ENCODE data around the gene BOLA1.
A peak's percentile ranks its signal among the peaks of the same experiment; 100 is the strongest.
"Not testable (repeated sequence)": the region's sequence is repeated elsewhere in the genome, so short reads cannot be mapped to it uniquely, and the experiment has no call there.

Gene BOLA1

GRCh38 chr1:149886121-149886395, 13.3 kb upstream of the BOLA1 start:
- not testable (repeated sequence) for DNase-seq

DNA sequence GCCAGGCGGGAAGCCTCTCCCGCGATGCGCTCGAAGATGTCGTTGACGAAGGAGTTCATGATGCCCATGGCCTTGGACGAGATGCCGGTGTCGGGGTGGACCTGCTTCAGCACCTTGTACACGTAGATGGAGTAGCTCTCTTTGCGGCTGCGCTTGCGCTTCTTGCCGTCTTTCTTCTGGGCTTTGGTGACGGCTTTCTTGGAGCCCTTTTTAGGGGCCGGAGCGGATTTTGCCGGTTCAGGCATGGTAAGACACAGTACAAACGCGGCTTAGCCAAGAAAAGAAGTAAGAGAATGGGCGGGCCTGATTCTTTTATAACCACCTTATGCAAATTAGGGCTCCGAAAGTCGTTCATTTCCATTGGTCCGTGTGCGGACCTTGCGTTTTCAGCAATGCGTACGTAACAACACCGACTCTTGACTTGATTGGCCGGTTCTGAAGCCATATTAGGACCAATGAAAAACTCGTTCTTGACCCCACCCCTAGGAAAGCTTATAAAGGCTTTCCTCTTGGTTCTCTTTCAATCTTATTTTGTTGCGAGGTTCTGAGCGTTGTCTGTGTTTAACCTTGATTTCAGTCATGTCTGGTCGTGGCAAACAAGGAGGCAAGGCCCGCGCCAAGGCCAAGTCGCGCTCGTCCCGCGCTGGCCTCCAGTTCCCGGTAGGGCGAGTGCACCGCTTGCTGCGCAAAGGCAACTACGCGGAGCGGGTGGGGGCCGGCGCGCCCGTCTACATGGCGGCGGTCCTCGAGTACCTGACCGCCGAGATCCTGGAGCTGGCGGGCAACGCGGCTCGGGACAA, 12.8 kb upstream of the BOLA1 start:
- DNase-seq = peak; percentile 91

GRCh38 chr1:149887196-149887455, 12.2 kb upstream of the BOLA1 start:
- DNase-seq = not testable (repeated sequence)

DNA sequence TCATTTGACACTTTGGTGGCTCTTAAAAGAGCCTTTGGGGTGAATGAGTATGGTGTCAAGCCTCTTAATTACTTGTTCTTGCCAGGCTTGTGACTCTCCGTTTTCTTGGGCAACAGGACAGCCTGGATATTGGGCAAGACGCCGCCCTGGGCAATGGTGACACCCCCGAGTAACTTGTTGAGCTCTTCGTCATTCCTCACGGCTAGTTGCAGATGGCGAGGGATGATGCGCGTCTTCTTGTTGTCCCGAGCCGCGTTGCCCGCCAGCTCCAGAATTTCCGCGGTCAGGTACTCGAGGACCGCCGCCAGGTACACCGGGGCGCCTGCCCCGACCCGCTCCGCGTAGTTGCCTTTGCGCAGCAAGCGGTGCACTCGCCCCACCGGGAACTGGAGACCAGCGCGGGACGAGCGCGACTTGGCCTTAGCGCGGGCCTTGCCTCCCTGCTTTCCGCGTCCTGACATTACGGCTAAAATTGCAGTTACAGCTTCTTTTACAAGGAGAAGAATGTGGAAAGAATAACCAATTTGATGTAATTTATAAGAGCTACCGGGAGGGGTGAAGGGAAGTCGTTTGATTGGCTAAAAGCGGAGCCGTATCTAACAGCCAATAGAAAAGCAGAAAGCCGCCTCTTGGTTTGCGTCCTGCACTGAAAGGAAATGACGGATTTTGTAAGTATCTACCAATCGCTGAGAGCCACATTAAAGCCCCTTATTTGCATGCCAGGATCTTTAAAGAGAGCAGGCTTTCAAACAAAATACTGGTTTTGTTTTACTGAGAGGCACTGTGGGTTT, 11.7 kb upstream of the BOLA1 start:
- peak; percentile 90 for DNase-seq

DNA sequence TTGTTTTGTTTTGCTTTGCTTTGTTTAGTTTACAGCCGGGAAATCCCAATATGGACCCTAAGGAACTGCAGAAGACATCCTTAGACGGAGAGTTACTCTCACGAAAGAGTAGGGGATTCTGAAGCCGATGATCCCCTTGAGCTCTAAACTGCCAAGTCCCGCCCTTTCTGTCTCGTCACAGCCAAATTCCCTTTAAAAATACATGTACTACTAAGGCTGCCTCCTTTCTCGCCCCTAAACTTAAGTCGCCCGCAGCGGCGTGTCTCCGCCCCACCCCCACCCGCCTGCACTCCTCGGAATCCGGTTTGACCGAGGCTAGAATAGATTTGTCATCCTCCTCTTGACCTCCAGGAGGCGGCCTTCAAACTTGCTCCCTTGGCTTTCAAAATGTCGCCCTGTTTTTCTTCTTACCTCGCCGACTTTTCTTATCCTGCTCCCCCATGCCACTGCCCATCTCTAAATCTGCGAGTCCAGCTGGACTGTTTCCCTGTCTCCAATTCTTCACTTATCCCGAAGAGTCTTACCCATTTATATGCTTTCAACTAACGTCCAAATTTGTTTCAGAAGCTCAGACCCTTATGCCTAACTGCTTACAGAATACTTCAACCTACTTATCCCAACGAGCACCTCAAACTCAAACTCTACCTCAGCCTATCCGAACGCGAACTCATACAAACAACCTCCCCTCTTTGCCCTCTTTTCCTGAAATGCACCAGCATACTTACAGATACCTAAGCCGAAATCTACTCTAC, 10.9 kb upstream of the BOLA1 start:
- peak; percentile 89 for DNase-seq

- no peak for DNase-seq
These were observed 10.4 kb upstream of the BOLA1 start for GRCh38 chr1:149888999-149889289.

- DNase-seq = no peak
These were observed 2.8 kb upstream of the BOLA1 start for GRCh38 chr1:149896575-149896974.

GRCh38 chr1:149903836-149904491, 4.6 kb downstream of the BOLA1 start:
- DNase-seq = no peak

- DNase-seq = no peak
These were observed 7.3 kb downstream of the BOLA1 start for GRCh38 chr1:149906570-149907075.

- DNase-seq = no peak
These were observed 15.2 kb downstream of the BOLA1 start for GRCh38 chr1:149914545-149914944.

GRCh38 chr1:149915429-149916192, 16.2 kb downstream of the BOLA1 start:
- DNase-seq = peak; percentile 41

DNA sequence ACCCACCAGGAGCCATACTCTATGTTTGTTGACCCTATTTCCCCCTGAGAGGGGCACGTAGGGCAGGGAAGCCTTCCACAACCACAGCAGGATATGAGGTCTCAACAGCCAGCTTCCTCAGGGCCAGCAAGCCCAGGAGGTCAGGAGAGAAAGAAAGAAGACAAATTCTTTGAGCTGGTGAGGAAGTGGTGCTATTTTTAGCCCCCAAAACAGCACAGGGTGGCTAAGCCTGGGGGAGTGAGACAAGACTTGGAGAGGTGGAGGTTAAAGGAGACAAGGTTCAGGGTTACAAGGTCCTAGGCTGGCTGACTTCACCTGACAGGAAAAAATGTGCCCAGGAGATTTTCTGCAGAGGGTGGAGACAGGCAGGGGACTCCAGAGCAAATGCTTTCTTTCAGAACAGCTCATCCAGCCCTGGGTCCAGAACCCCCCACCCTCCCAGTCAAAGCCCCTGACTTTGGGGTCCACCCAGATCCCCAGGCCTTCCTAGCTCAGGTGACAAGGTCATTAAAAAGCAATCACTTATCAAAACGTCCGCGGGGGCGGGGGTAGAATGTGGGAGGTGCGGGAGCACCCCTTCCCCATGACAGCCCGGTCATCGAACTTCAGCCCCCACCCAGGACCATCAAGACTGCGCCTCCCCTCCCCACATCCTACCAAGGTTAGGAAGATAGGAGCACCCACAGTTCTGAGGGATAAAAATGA, 17.0 kb downstream of the BOLA1 start:
- no peak for DNase-seq

DNA sequence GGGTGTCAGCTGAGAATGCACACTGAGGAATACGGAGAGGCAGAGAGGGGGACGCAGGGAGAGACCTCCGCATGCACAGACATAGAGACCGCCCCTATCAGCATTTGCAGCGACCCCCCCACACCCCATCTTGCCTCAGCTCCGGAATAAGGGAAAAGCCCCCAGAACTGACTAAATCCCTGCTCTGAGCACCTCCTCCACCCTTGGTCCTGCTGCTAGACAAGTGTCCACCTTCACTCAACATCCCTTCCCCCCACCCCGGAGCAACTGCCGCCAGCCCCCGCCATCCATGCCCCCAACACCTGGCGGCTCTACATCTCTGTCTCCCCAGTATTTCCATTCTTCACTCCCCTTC, 17.5 kb downstream of the BOLA1 start:
- DNase-seq = peak; percentile 25

DNA sequence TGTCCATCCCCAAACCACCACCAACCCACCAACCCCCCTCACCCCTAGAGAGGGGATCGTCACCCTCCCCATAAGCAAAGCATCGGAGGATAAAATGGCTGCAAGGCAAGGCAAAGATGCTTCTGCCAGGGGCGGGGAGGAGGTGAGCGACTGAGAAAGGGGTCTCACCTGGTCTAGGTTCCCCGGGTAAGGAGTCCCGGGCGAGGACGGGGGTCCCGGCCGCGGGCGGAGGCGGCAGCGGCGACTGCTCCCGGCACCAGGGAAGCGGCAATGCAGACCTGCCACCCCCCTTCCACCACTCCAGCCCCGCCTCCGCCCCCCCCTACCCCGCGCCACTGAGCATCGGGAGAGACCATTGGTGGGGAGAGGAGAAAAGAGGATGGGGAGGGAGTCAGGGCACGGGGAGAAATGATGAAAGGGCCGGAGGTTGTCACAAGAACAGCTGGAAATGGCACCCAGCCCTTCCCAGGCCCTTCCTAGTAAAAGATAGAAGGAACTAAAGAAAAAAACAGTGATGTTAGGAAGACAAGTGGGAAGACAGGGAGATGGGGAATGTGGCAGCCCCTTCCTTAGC, 18.3 kb downstream of the BOLA1 start, which contains the start of gene SV2A:
SV2A (minus strand) TSS at position 274 of the 574 bp plus-strand sequence. CDS start 4,004 bp downstream, outside the sequence.
- peak; percentile 61 for DNase-seq

DNA sequence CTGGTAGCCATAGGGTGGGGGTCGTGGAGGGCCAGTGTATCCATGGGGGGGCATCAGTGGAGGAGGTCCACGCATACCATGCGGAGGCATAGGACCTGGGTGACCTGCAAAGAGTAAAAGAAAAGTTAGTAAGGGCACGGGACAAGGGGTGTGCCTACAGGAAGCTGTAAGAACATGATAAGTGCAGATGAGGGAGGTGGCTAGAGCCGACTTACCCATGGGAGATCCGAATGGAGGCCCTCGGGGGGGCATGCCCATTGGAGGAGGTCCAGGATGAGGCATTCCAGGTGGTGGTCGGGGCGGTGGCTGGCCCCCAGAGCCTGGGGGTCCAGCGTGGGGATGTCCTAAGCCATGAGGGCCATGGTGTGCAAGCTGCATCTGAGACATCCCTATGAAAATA, 24.3 kb downstream of the BOLA1 start:
- no peak for DNase-seq

GRCh38 chr1:149925345-149925744, 26.0 kb downstream of the BOLA1 start:
- no peak for DNase-seq

- no peak for DNase-seq
These were observed 26.4 kb downstream of the BOLA1 start for GRCh38 chr1:149925751-149926150.

DNA sequence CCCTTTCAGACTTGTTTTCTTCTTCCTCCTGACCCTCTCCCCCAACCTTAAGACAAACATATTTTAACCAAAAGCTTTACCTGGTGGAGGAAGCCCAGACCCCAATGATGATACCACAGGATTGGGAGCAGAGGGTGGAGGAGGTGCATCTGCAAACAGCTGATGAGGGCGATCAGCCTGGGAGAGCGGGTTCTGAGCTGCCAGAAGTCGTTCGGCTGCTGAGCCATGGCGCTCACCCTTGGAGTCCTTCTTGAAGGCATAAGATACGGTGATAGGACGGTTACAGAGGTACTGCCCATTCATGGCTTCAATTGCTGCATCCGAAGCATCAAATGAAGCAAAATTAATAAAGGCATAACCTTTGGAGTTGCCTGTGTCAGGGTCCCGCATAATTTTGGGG, 26.9 kb downstream of the BOLA1 start:
- DNase-seq = no peak

GRCh38 chr1:149927056-149927562, 27.7 kb downstream of the BOLA1 start:
- DNase-seq = no peak

- DNase-seq = peak; percentile 90
These were observed 28.4 kb downstream of the BOLA1 start, which contains the start of gene SF3B4 for GRCh38 chr1:149927563-149928400. Gene SF3B4 (minus strand): TSS chr1:149927803. CDS start chr1:149927759, 44 bp downstream.

All from right kidney (tissue), 1 donor.